NOMO-1 treated with DMSO at 0.1 percent for 48 hours (cell line): ENCODE measurements around the gene ZNF138.

Source experiments
- DNase-seq: peaks from one replicate; lab custom pipeline; 2025; ENCODE audit not compliant: unreplicated experiment; lab: John Stamatoyannopoulos, UW

ZNF138 gene

DNA sequence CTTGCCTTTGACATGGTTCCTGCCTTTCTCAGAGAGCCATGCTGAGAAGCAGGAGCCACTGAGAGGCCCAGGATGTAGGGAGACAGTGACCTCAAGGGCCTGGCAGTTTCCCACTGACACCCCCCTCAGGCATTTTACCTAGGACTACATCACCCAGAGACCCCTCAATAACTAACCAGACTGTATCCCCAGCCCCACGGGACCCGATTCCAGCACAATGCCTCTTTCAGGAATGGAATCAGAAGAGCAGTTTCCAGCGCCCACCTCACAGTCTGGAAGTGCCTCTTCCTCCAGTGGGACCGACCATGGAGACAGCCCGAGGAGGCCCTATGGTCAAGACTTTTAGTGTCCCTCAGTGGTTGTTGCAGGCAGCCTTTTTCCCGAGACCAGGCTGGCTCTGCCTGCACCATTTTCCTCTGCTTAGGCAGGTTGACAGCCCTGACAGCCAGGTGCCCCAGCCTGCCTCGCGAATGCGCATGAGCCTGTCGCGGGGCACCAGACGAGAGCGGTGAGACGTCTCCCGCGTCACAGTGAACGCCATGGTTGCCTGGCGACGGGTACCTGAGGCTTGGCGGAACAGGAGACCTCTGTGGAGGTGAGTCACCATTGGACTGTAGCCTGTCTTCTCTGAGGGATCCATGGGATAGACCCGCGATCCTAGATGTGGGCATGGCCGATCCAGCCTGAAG, 80.5 kb downstream of the ZNF138 start:
- DNase-seq = no peak

DNA sequence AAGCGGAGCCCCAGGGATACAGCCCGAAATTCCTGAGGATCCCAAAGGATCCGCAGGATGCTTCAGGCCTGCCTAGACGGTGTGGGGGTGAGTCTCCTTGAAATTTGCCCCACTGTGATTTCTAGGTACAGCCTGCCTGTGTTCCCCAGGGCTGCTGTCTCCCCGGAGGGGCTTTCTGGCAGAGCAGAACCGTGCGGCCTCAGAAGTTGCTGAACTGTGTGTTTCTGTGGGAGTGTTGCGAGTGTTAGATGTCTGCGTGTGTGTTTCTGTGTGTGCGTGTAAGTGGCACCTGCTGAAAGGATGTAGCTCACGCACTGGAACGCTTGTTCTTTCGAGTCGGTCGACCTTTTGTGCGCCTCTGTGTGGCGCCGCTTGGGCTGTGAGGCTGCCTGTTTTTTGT, 81.0 kb downstream of the ZNF138 start:
- no peak for DNase-seq

DNA sequence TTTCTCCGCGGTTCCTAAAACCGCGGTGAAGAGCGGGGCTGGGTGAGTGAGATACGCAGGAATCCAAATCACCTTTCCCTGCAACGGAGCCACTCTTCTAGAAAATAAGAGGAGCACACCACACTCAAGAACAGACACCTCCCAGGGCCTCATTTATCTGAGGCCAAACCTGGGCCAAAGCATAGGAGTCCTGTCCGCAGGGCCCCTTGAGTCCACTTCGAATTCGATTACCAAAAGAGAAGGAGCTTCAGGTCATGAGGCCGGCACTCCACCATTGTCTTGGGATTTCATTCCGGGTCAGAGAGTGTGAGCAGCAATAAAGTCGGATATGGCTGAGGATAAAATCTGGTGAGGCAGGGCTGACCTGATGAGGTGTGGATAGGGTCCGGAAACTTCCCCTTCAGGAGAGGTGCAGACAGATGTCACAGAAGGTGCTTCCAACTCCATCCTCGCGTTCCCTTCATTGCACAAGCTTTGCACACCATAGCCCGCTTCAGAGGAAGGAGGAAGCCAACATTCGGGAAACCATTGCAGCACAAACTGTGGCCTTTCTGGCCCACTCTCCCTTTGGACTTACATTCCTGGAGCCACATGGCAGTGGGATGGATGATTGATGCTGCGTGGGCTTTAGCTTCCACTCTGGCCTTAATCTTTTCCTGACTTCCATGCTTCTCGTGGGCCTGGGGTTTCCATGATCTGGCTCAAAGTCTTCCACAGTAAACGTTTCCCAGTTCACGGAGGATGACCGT, 81.6 kb downstream of the ZNF138 start:
- DNase-seq = no peak

DNA sequence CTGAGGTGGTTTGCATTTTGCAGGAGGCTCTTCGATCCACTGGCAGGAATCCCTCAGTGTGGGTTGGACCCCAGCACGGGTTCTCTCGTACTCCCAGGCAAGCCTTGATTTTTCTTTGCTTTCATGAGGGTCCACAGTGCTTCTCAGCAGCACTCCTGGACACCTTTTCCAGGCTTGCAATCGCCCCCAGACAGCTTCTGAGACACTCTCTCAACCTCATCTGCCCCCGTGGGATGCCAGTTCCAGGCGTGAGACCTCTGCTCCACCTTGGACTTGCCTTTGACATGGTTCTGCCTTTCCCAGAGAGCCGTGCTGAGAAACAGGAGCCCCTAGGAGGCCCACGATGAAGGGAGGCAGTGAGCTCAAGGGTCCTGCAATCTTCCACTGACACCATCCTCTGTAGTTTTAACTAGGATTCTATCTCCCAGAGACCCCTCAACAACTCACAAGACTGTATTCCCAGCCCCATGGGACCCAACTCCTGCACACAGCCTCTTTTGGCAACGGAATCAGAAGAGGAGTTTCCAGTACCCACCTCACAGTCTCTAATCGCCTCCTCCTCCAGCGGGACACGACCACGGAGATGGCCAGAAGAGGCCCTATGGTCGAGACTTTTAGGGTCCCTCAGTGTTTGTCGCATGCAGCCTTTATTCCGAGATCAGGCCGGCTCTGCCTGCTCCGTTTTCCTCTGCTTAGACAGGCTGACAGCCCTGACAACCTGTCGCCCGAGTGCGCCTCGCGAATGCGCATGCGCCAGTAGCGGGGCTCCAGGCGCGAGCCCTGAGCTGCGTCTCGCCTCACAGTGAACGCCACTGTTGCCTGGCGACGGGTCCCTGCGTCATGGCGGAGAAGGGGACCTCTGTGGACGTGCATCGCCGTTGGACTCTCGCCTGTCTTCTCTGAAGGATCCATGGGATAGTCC, 82.8 kb downstream of the ZNF138 start:
- DNase-seq = no peak

DNA sequence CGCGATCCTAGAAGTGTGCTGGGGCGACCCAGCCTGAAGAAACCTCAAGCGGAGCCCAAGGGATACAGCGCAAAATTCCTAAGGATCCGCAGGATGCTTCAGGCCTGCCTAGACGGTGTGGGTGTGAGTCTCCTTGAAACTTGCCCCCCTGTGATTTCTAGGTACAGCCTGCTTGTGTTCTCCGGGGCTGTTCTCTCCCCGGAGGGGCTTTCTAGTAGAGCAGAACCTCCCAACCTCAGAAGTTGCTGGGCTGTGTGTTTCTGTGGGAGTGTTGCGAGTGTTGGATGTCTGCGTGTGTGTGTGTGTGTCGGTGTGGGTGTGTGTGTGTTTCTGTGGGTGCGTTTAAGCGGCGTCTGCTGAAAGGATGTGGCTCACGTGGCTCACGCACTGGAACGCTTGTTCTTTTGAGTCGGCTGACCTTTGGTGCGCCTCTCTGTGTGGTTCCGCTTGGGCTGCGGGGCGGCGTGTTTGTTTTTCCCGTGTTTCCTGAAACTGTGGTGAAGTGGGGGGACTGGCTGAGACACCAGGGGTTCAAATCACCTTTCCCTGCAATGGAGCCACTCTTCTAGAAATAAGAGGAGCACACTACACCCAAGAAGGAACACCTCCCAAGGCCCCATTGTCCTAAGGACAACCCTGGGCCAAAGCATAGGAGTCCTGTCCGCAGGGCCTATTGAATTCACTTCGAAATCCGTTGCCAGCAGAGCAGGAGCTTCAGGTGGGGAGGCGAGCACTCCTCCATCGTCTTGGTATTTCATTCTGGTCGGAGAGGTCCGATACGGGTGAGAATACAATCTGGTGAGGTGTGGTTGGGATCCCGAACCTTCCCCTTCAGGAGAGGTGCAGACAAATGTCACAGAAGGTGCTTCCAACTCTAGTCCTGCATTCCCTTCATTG, 83.7 kb downstream of the ZNF138 start:
- DNase-seq = no peak

DNA sequence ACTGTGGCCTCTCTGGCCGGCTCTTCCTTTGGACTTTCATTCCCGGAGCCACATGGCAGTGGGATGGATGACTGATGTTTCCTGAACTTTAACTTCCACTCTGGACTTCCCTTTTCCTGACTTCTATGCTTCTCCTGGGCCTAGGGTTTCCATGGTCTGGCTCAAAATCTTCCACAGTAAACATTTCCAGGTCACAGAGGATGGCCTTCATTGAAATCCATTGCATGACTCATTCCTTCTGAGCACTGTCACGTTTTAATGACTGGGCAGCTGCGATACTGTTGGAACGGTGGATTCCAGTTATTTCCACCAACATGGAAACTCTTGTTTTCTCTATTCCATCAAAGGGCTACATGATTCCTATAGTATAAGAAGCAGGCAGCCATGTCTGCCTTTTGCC, 84.5 kb downstream of the ZNF138 start:
- no peak for DNase-seq

DNA sequence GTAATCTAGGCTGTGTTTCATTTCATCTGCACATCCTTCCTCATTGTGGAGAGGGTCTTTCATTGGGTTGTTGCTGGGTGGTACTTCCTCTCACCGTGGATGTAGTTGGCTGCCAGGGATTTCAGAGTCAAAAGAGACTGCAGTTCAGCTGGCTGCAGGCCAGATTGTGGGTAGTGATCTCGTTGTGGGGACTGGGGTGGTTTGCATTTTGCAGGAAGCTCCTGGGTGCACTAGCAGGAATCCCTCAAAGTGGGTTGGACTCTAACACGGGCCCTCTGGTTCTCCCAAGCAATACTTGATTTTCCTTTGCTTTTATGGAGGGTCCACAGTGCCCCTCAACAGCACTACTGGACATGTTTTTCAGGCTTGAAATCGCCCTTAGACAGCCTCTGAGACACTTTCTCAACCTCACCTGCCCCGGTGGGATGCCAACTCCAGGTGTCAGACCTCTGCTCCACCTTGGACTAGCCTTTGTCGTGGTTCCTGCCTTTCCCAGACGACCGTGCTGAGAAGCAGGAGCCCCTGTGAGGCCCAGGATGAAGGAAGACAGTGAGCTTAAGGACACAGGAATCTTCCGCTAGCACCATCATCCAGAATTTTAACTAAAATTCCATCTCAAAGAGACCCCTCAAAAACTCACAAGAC, 85.0 kb downstream of the ZNF138 start:
- no peak for DNase-seq

DNA sequence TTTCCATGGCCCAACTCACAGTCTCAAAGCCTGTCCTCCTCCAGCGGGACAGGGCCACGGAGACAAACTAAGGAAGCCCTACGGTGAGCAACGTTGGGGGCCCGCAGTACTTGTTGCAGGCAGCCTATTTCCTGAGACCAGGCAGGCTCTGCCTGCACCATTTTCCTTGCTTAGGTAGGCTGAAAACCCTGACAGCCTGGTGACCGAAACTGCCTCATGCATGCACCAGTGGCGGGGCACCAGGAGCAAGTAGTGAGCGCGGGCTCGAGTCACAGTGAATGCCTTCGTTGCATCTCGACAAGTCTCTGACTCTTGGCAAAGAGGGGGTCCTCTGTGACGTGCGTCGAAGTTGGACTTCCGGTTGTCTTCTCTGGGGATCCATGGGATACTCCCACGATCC, 85.6 kb downstream of the ZNF138 start:
- no peak for DNase-seq

DNA sequence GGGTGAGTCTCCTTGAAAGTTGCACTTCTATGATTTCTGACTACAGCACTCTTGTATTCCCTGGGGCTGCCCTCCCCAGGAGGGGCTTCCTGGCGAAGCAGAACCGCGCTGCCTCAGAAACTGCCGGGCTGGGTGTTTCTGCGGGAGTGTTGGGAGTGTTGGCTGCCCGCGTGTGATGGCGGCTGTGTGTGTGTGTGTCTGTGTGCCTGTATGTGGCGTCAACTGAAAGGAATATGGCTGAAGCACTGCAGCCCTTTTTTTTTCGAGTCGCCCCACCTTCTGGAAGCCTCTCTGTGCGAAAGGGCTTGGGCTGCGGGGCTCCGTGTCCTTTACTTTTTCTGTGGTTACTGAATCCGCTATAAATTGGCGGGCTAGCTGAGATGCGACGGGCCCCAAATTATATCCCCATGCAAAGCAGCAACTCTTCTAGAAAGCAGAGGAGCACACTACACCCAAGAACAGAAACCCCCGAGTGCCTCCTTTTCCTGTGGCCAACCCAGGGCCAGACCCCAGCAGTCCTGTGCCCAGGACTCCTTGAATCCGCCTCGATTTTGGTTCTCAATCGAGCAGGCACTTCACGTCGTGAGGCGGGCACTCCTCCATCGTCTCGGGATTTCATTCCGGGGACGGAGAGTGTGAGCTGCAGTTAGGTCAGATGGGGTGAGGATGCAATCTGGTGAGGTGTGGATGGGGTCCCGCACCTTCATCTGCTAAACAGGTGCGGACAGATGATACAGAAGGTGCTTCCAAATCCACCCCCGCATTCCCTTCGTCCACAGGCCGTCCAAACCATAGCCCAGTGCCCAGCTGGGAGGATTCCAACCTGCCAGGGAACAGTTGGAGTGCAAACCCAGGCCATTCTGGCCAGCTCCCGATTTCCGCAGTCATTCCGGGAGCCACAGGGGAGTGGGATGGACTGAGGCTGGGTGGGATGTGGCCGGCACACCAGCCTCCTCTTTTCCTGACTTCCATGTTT, 86.4 kb downstream of the ZNF138 start:
- no peak for DNase-seq

DNA sequence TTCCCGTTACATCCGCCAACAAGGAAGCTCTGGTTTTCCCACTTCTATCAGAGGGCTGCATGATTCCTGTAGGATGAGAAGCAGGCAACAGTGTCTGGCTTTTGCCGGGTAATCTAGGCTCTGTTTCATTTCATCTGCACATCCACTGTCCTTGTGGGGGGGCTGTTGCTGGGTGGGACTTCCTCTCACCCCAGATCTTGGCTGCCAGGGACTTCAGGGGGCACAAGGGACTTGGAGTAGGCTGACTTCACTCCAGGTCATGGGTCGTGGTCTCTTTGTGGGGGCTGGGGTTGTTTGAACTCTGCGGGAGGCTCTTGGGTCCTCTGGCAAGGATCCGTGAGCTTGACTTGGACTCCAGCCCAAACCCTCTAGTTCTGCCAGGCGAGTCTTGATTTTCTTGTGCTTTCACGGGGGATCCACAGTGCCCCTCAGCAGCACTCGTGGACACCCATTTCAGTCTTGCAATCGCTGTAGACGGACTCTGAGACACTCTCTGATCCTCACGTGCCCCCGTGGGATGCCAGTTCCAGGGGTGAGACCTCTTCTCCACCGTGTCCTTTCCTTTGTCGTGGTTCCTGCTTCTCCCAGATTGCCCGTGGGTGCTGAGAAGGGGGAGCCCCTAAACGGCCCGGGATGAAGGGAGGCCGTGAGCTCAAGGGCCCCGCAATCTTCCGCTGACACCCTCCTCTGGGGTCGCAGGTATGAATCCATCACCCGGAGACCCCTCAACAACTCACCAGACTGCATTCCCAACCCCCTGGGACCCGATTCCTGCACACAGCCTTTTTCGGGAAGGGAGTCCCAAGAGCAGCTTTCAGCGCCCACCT, 87.4 kb downstream of the ZNF138 start:
- DNase-seq = no peak

DNA sequence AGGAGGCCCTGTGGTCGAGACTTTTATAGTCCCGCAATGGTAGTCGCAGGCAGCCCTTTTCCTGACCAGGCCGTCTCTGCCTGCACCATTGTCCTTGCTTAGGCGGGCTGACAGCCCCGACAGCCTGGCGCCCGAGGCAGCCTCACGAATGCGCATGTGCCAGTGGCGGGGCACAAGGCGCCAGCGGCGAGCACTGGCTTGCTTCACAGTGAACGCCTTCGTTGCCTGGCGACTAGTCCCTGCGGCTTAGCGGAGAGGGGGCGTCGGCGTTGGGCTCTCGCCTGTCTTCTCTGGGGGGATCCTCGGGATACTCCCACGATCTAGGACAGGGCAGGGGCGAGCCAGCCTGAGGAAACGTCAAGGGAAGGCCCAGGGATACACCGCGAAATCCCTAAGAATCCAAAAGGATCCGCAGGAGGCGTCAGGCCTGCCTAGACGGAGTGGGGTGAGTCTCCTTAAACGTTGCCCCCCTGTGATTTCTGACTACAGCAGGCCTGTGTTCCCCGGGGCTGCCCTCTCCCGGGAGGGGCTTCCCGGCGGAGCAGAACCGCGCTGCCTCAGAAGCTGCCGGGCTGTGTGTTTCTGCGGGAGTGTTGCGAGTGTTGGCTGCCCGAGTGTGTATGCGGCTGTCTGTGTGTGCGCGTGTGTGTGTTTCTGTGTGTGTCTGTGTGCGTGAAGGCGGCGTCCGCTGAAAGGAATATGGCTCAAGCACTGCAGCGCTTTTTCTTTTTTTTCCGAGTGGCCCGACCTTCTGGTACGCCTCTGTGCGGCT, 88.3 kb downstream of the ZNF138 start:
- no peak for DNase-seq
